A549 (cell line): Measurements from ENCODE around the gene SNAP29.

ENCODE experiments used
- CTCF ChIP-seq: fragments of >200 bp; sonication (Bioruptor Twin); formaldehyde crosslinking; IDR thresholded peaks from 3 replicates; pipeline ENCODE4 v1.5.1; 2016
- RAD21 ChIP-seq, 2 experiments: fragments of >200 bp in 1 of 2; sonication (Bioruptor Twin) in 1 of 2; formaldehyde crosslinking in 1 of 2; IDR thresholded peaks in 1 of 2; conservative IDR thresholded peaks in 1 of 2; 2 replicates in 1 of 2; 3 replicates in 1 of 2; pipeline ENCODE4 v1.6.1; 2012 to 2018; ENCODE audit warnings: inconsistent platforms in 1 of 2
- TF ChIP-seq, protein P1 (sequence below): fragments of 200-600 bp; sonication (generic); IDR thresholded peaks from 2 replicates; pipeline ENCODE4 v1.6.1; 2016; ENCODE audit warnings: antibody characterized with exemption, mild to moderate bottlenecking, moderate library complexity

DNA sequence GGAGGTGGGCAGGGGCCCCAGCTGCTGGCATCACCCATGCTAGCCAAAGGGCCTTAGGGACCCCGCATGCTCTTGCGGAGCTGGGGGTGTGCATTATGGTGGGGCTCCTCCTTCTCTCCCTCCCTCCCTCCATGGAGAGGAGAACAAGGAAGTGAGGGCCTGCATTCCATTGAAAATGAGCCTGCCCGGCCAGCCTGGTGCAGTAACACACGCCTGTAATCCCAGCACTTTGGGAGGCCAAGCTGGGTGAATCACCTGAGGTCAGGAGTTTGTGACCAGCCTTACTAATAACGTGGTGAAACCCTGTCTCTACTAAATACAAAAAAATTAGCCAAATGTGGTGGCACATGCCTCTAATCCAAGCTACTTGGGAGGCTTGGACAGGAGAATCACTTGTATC lies 22.4 kb downstream of the SNAP29 start:
- no peak for TF ChIP-seq RAD21 (conservative IDR thresholded peaks at IDR 0.05 in 1 of 2, IDR thresholded peaks at IDR 0.05 in 1 of 2)
- TF ChIP-seq CTCF = no peak
- TF ChIP-seq, protein P1, sequence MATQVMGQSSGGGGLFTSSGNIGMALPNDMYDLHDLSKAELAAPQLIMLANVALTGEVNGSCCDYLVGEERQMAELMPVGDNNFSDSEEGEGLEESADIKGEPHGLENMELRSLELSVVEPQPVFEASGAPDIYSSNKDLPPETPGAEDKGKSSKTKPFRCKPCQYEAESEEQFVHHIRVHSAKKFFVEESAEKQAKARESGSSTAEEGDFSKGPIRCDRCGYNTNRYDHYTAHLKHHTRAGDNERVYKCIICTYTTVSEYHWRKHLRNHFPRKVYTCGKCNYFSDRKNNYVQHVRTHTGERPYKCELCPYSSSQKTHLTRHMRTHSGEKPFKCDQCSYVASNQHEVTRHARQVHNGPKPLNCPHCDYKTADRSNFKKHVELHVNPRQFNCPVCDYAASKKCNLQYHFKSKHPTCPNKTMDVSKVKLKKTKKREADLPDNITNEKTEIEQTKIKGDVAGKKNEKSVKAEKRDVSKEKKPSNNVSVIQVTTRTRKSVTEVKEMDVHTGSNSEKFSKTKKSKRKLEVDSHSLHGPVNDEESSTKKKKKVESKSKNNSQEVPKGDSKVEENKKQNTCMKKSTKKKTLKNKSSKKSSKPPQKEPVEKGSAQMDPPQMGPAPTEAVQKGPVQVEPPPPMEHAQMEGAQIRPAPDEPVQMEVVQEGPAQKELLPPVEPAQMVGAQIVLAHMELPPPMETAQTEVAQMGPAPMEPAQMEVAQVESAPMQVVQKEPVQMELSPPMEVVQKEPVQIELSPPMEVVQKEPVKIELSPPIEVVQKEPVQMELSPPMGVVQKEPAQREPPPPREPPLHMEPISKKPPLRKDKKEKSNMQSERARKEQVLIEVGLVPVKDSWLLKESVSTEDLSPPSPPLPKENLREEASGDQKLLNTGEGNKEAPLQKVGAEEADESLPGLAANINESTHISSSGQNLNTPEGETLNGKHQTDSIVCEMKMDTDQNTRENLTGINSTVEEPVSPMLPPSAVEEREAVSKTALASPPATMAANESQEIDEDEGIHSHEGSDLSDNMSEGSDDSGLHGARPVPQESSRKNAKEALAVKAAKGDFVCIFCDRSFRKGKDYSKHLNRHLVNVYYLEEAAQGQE = no peak
